PC-3 (cell line): ENCODE results near the gene LUC7L2.
"Not testable (repeated sequence)": the region's sequence is repeated elsewhere in the genome, so short reads cannot be mapped to it uniquely, and the experiment has no call there.

ENCODE experiments used
- CTCF ChIP-seq: fragments of 300-600 bp; sonication (generic); conservative IDR thresholded peaks from 2 replicates; pipeline ENCODE4 v1.5.1; 2017; ENCODE audit warnings: antibody characterized with exemption, low read depth, mild to moderate bottlenecking, low read length
- EZH2 ChIP-seq: fragments of 300-600 bp; sonication (generic); IDR thresholded peaks from one replicate; pipeline ENCODE4 v1.6.1; 2017; ENCODE audit warnings: antibody characterized with exemption, mild to moderate bottlenecking, low read length; ENCODE audit not compliant: unreplicated experiment
- EZH2phosphoT487 ChIP-seq: fragments of 300-600 bp; sonication (generic); IDR thresholded peaks from 2 replicates; pipeline ENCODE4 v1.6.1; 2018; ENCODE audit warnings: mild to moderate bottlenecking, antibody characterized with exemption, low read length, borderline replicate concordance

DNA sequence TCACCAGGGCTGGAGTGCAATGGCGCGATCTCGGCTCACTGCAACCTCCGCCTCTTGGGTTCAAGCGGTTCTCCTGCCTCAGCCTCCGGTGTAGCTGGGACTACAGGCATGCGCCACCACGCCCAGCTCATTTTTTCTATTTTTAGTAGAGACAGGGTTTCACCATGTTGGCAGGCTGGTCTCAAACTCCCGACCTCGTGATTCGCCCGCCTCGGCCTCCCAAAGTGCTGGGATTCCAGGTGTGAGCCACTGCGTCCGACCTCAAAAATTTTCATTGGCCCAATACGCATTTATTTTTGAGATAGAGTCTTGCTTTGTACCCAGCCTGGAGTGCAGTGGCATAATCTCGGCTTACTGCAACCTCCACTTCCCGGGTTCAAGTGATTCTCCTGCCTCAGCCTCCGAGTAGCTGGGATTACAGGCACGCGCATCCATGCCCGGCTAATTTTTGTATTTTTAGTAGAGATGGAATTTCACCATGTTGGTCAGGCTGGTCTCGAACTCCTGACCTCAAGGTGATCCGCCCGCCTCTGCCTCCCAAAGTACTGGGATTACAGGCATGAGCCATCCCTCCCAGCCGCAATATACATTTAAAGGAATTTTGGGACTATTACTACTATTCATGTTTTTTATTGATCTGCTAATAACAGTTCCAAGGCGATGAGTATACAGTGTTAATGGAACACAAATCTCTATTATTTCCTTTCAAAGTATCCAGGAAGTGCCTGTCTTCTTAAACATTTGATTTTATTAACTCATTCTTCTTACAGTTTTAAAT is 1.8 kb upstream of the LUC7L2 start:
- not testable (repeated sequence) for TF ChIP-seq CTCF, EZH2, EZH2phosphoT487
